GM12875 (cell line): ENCODE data around the gene TMEM184A.

Source experiments
- H3K4me3 ChIP-seq: one replicate; pipeline ENCODE4 v1.5.1; 2011; ENCODE audit warnings: low read depth, low read length, control low read depth
- TF ChIP-seq, protein P1 (sequence below): IDR thresholded peaks from 2 replicates; pipeline ENCODE4 v1.5.1; 2011; ENCODE audit warnings: low read depth, mild to moderate bottlenecking, control low read depth, inconsistent platforms, low read length, moderate library complexity, borderline replicate concordance; ENCODE audit not compliant: insufficient read depth

The TMEM184A gene

DNA sequence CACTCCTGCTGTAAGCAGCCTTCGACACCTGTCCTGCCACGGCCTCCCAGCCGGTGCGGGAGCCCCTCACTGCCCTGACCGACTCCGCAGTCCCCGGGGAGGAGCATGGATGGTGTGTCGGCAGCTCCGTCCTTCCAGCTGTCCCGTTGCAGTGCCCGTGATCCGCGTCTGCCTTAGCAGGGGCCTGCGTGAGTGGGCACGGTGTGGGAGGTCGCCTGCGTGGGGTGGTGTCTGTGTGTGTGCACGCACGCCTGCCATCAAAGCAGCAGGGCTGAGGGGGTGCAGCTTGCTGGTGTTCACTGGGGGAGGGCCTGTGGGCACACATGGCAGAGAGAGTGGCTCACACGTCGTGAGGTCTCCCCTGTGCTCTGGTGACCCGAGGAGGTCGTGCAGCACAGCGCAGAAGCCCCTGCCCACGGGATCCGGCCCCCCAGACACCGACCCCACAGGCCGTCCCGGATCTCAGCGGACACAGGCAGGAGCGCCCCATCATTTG is 15.2 kb downstream of the TMEM184A start:
- TF ChIP-seq, protein P1, sequence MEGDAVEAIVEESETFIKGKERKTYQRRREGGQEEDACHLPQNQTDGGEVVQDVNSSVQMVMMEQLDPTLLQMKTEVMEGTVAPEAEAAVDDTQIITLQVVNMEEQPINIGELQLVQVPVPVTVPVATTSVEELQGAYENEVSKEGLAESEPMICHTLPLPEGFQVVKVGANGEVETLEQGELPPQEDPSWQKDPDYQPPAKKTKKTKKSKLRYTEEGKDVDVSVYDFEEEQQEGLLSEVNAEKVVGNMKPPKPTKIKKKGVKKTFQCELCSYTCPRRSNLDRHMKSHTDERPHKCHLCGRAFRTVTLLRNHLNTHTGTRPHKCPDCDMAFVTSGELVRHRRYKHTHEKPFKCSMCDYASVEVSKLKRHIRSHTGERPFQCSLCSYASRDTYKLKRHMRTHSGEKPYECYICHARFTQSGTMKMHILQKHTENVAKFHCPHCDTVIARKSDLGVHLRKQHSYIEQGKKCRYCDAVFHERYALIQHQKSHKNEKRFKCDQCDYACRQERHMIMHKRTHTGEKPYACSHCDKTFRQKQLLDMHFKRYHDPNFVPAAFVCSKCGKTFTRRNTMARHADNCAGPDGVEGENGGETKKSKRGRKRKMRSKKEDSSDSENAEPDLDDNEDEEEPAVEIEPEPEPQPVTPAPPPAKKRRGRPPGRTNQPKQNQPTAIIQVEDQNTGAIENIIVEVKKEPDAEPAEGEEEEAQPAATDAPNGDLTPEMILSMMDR = no peak
- no peak overlapping the region for H3K4me3 ChIP-seq

DNA sequence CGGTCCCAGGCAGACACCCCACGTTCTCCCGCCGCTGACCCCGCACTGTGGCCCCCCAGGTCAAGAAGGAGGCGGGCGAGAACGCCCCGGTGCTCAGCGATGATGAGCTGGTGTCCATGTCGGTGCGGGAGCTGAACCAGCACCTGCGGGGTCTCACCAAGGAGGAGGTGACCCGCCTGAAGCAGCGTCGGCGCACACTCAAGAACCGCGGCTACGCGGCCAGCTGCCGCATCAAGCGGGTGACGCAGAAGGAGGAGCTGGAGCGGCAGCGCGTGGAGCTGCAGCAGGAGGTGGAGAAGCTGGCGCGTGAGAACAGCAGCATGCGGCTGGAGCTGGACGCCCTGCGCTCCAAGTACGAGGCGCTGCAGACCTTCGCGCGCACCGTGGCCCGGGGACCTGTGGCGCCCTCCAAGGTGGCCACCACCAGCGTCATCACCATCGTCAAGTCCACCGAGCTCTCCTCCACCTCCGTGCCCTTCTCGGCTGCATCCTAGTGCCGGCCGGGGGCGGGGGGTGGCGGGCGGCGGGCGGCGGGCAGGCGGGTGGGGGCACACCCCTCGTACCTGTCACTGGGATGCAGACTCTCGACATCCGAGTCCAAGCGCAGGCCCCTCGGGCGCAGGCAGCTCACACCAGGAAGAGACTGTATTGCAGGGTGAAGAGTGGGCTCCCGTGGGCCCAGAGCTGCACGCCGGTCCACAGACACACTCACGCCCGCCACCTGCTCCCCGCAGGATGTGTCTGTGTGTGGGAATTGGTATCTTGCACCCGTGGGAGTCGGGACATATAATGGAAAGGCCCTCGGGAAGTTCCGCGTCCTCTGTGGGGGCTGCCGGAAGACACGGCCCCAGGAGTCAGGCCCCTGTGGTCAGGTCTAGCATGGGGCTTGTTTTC is 15.9 kb downstream of the TMEM184A start:
- TF ChIP-seq, protein P1 = no peak
- no peak overlapping the region for H3K4me3 ChIP-seq

DNA sequence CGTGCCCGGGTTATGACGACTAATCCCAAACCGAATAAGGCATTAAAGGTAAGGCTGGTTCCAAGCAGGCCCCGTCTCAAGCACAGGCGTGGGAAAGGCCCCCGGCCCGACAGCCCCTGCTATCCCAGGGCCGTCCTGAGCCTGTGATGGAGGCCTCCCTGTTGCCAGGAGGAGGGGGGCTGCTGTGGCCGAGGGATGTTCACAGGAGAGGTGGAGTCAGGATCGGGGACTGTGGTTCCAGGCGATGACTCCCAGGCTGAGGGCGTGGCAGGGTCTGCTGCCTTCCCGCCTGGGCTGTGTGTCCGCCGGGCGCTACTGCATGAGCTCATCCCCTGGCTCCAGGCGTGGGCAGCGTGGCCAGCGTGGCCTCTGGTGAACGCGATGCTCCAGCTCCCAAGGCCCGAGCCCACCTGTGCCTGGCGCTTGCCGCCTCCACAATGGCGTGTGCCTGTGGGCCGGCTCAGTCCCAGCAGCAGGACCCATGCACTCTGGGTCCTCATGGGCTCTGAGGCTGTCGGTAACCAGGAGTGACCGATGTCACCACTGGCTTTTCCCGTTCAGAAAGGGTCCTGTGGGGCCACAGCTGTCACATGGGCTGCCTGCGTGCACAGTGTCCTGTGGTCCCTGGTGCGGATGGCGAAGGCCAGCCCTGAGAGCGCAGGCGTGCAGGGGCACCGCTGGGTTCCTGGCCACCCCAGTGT is 16.7 kb downstream of the TMEM184A start:
- TF ChIP-seq, protein P1 = no peak
- H3K4me3 ChIP-seq = no peak overlapping the region

DNA sequence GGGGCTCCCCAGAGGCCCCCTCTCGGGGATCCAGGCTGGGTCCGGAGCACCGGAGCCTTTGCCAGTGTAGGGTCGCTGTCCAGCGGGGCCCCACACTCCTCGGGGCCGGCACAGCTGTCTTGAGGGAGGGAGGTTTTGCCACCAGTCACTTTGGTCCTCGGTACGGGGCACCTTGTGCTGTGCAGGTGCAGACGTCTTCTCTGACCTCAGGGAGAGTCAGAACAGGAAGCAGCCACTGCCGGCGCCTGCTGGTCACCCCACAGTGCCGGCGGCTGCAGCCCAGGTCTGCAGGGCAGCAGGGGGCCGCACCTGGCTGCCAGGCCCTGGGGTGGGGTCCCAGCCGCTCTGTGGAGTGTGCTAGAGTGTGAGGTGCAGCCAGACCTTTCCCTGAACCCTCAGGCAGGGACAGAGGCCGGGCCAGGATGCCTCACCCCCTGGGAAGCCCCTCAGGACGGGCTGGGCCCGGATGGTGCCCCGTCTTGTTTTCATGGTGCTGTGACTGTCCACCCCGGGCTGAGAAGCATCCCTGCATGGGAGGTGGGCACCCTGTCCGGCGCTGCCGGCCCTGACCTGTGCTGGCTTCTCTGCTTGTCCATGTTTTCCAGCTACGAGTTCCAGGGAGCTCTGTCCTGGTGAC is 17.3 kb downstream of the TMEM184A start:
- TF ChIP-seq, protein P1 = no peak
- H3K4me3 ChIP-seq = no peak overlapping the region

DNA sequence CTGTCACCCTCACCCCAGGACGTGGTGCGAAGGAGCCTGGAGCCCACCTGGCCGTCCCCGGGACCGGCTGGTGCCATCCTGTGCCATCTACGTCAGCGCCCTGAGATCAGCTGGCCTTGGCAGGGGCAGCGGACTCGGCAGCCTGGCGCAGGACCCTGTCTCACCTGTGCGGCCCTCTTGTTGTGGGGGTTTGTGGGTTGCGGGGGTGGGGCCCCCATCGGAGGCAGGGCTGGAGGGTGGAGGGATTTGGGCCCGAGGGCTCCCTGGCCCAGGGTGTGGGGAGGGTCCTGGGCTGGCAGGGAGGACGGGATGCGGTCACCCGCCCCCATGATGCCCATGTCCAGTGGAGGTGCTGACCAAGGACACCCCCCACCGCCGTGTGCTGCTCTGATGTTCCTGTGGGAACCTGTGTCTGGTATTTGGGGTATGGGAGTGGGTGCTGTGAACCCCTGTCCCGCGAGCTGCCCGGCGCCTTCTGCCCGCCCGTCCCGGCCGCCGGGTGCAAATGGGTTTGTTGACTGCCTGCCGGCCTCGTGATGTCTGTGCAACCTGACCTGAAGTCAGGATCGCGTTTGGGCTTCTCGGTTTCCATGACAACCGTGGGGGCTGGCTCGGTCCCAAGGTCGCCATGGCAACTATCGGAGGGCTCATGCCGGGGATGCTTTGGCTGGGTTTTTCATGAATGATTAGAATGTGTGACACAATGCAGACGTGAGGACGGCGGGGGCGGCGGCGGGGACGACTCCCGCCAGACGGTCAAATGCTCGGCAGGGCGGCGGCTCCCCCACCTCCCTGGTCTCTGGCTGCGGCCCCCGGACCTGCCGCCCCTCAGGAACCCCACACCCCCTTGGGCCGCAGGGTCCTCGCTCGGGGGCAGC is 18.2 kb downstream of the TMEM184A start:
- no peak overlapping the region for H3K4me3 ChIP-seq
- TF ChIP-seq, protein P1 = no peak

DNA sequence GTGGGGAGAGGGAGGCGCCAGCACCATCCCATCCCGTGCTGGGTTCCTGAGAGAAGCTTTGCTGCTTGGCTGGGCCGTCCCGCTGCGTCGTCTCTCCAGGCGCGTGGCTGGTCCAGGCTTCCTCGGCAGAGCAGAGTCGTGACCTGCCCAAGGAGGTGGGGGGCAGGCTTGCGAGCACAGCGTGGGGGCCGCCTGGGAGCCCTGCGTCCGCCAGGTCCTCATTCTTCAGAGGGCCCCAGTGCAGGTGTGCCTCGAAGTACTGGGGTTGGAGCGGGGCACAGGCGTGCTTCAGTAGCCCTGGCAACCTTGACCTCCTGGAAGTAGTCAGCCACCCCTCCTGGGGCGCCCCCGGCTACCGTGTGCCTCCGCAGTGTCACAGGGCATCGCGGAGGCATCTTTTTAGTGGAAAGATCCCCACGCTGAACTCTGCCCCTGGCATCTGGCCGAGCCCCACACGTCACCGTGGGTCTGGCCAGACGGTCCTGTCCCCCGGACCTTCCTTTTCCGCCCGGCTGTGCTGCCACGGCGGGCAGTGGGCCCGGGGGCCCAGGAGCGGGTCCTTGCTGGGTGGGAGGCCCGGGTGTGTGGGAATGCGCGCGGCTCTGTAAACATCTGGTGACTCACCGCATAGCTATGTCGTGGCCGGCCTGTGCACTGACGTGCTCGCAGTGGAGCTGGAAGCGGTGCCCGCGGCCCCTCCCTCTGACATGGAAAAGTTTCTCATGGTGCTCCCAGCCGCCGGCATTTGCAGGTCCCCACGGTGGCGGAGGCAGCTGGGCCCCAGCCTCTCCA is 19.1 kb downstream of the TMEM184A start:
- TF ChIP-seq, protein P1 = no peak
- no peak overlapping the region for H3K4me3 ChIP-seq
